ENCODE measurements around the gene USP53. TPM values are rescaled to one million over a fixed set of nuclear protein-coding genes. Genes with fewer than 3 reads are reported as not detected.
A peak's percentile ranks its signal among the peaks of the same experiment; 100 is the strongest.

Gene USP53
- total RNA-seq, 1 experiment from 2014 or later: 68.0 TPM

- no peak for TF ChIP-seq CTCF (IDR thresholded peaks at IDR 0.05; ENCODE audit: unreplicated experiment)
- no peak overlapping the region for H3K4me3 Mint-ChIP-seq (ENCODE audit: unreplicated experiment)
- no peak for DNase-seq (ENCODE audit: unreplicated experiment)
- H3K36me3 Mint-ChIP-seq (ENCODE audit: insufficient read depth, unreplicated experiment): no peaks in the 10 kb centered on the region
- BruUV-seq (replicated peaks): no TSS peak
- peaks cover 20% of the 10 kb centered on the region for H3K4me1 Mint-ChIP-seq (ENCODE audit: insufficient read depth, unreplicated experiment)
- peaks cover 8% of the 10 kb centered on the region for H3K9me3 Mint-ChIP-seq (ENCODE audit: unreplicated experiment)
- intact Hi-C loops (cut with micrococcal nuclease): no loop called here
- H3K27ac Mint-ChIP-seq (ENCODE audit: low read depth, unreplicated experiment): no peak overlapping the region
- ChIA-PET CTCF (no interaction called here), POLR2A (no interaction called here)
- H3K27me3 Mint-ChIP-seq (ENCODE audit: insufficient read depth, unreplicated experiment): no peaks in the 10 kb centered on the region
These were observed 6.3 kb upstream of the USP53 start for GRCh38 chr4:119206178-119206577.

- peaks cover 2% of the 10 kb centered on the region for H3K9me3 Mint-ChIP-seq (ENCODE audit: unreplicated experiment)
- TF ChIP-seq CTCF (IDR thresholded peaks at IDR 0.05; ENCODE audit: unreplicated experiment): no peak
- ChIA-PET CTCF (interaction anchor here (0.7 to 0.8 kb wide), 2 partner anchors 119 to 158 kb away, joined by 3 read pairs; no protein-coding TSS in a partner anchor), POLR2A (no interaction called here)
- DNase-seq (ENCODE audit: unreplicated experiment): no peak
- BruUV-seq (replicated peaks): no TSS peak
- no peak overlapping the region for H3K4me3 Mint-ChIP-seq (ENCODE audit: unreplicated experiment)
- H3K27me3 Mint-ChIP-seq (ENCODE audit: insufficient read depth, unreplicated experiment): no peaks in the 10 kb centered on the region
- no peaks in the 10 kb centered on the region for H3K36me3 Mint-ChIP-seq (ENCODE audit: insufficient read depth, unreplicated experiment)
- no peak overlapping the region for H3K27ac Mint-ChIP-seq (ENCODE audit: low read depth, unreplicated experiment)
- intact Hi-C loops (cut with micrococcal nuclease): no loop called here
- peaks cover 23% of the 10 kb centered on the region for H3K4me1 Mint-ChIP-seq (ENCODE audit: insufficient read depth, unreplicated experiment)
These were observed 5.5 kb upstream of the USP53 start for GRCh38 chr4:119207051-119207450.

- H3K4me1 Mint-ChIP-seq (ENCODE audit: insufficient read depth, unreplicated experiment): peaks cover 23% of the 10 kb centered on the region
- H3K4me3 Mint-ChIP-seq (ENCODE audit: unreplicated experiment): no peak overlapping the region
- BruUV-seq (replicated peaks): no TSS peak
- no peaks in the 10 kb centered on the region for H3K36me3 Mint-ChIP-seq (ENCODE audit: insufficient read depth, unreplicated experiment)
- no peak for TF ChIP-seq CTCF (IDR thresholded peaks at IDR 0.05; ENCODE audit: unreplicated experiment)
- no peaks in the 10 kb centered on the region for H3K9me3 Mint-ChIP-seq (ENCODE audit: unreplicated experiment)
- intact Hi-C loops (cut with micrococcal nuclease): no loop called here
- CTCF ChIA-PET: interaction anchor here (0.6 to 1.5 kb wide), 6 partner anchors 38 to 227 kb away, joined by 3 to 13 read pairs (median 3); no protein-coding TSS in a partner anchor
- POLR2A ChIA-PET: interaction anchor here (0.6 to 2.0 kb wide), 13 partner anchors 10 to 367 kb away, joined by 3 to 11 read pairs (median 4); a partner anchor contains a TSS
- H3K27me3 Mint-ChIP-seq (ENCODE audit: insufficient read depth, unreplicated experiment): no peaks in the 10 kb centered on the region
- H3K27ac Mint-ChIP-seq (ENCODE audit: low read depth, unreplicated experiment): peak overlapping the region; percentile 57
- DNase-seq (ENCODE audit: unreplicated experiment): peak; percentile 94
These were observed 3.4 kb upstream of the USP53 start for GRCh38 chr4:119209077-119209476.

GRCh38 chr4:119209586-119209985, 2.9 kb upstream of the USP53 start:
- Mint-ChIP-seq H3K27me3 (ENCODE audit: insufficient read depth, unreplicated experiment) (no peaks in the 10 kb centered on the region), H3K27ac (ENCODE audit: low read depth, unreplicated experiment) (peak overlapping the region; percentile 57), H3K9me3 (ENCODE audit: unreplicated experiment) (no peaks in the 10 kb centered on the region), H3K4me1 (ENCODE audit: insufficient read depth, unreplicated experiment) (peaks cover 23% of the 10 kb centered on the region), H3K4me3 (ENCODE audit: unreplicated experiment) (no peak overlapping the region), H3K36me3 (ENCODE audit: insufficient read depth, unreplicated experiment) (no peaks in the 10 kb centered on the region)
- DNase-seq (ENCODE audit: unreplicated experiment): no peak
- POLR2A ChIA-PET: interaction anchor here (0.7 to 2.0 kb wide), 11 partner anchors 11 to 184 kb away, joined by 3 to 11 read pairs (median 5); a partner anchor contains a TSS
- TF ChIP-seq CTCF (IDR thresholded peaks at IDR 0.05; ENCODE audit: unreplicated experiment): no peak
- no TSS peak for BruUV-seq (replicated peaks)
- intact Hi-C loops (cut with micrococcal nuclease): no loop called here
- CTCF ChIA-PET: interaction anchor here (0.6 to 1.5 kb wide), 6 partner anchors 38 to 227 kb away, joined by 3 to 13 read pairs (median 3); no protein-coding TSS in a partner anchor
